Measurements from ENCODE around the gene SMIM30.
A peak's percentile ranks its signal among the peaks of the same experiment; 100 is the strongest.
"Not testable (repeated sequence)": the region's sequence is repeated elsewhere in the genome, so short reads cannot be mapped to it uniquely, and the experiment has no call there.

SMIM30 gene, protein sequence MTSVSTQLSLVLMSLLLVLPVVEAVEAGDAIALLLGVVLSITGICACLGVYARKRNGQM

DNA sequence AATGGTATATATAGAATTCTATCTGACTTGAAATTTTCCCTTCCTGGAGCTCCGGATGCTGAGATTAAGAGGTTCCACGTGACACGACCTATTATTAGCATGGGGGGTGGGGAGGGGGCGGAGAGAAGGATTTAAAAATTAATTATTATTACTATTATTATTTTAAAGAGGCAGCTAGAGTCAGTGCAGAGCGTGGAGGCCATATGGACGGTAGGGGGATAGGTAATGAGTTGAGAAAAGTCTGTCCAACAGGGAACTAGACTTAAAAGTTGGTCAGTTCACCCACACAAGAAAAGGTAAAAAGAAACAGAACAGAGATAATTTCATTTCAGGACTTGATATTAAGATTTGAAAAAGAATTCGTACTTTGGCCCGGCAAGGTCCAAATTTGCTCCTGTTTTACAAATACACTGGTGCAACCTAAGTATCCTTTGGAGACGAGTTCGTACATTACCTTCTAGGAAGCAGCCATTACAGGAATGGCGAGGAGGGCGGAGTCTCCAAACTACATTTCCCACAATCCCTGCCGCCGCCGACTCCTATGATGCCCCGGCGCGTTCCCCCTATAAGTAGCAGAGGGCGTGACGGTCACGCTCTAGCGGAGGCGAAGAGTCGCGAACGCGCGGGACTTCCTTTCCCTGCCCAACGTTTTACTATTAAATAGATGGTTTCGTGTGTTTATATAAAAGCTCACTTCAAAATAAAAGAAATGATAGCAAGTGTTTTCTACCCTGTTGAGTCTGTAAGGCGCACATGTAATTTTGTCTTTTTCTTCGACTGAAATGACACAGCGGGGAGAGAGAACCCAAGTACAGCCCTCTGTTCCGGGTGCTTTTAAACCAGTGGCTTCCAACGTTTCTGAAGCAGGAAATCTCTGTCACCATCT lies at the start of gene SMIM30:
Gene SMIM30, minus strand, starts transcription at position 481 of the 886 bp plus-strand sequence. CDS start 976 bp downstream, outside the sequence.
- peak; percentile 77 to 81 (median 80) for DNase-seq (ENCODE audit: low read depth in 3 of 3)

GRCh38 chr7:113166176-113166575 lies 47.8 kb upstream of the SMIM30 start:
- not testable (repeated sequence) for DNase-seq (ENCODE audit: low read depth in 3 of 3)

DNA sequence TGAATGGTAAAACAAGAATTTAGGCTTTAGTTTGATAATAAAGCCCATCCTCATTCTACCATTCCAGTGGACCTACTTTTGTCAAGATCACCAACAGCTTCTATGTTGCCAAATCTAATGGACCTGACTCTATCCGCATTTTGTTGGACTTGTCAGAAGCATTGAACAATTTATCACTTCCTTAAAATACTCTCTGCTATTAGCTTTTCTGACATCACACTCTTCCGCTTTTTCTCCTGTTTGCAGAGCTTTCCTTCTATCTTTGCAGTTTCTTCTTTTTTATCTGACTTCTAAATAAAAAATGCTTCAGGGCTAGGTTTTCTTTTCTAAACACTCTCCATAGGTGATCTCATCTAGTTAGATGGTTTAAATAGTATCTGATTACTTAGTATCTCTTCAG lies 42.7 kb upstream of the SMIM30 start:
- DNase-seq (ENCODE audit: low read depth in 3 of 3): no peak

DNA sequence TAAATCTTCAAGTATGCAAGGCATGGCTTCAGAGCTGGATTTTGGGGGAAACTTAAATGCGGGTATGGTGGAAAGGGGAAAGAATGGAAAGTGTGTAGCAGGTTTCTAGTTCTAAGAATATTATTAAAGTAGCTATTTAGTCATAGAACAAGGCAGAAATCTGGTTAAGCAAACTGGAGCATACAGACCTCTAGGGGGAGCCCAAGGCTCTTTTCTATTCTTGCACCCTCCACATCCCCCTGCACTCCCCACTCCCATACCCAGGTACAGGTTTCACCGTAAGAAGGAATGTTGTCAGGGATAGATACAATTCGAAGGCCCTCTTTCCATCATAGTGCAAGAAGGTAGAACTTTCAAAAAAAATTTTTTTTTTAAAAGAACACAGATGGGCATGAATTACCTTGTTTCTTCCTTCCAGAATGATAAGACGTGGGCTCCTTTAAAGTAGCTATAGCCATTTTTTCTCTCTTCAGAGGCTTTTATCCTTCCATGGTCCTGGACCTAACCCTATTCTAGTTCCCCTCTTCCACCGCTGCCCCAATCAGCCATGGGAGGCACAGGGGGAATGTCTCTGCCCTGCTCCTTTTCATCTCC lies 41.5 kb upstream of the SMIM30 start:
- DNase-seq (ENCODE audit: low read depth in 3 of 3): no peak

GRCh38 chr7:113158756-113159155 lies 40.4 kb upstream of the SMIM30 start:
- DNase-seq (ENCODE audit: low read depth in 3 of 3): no peak

GRCh38 chr7:113154117-113154516 lies 35.8 kb upstream of the SMIM30 start:
- no peak for DNase-seq (ENCODE audit: low read depth in 3 of 3)

DNA sequence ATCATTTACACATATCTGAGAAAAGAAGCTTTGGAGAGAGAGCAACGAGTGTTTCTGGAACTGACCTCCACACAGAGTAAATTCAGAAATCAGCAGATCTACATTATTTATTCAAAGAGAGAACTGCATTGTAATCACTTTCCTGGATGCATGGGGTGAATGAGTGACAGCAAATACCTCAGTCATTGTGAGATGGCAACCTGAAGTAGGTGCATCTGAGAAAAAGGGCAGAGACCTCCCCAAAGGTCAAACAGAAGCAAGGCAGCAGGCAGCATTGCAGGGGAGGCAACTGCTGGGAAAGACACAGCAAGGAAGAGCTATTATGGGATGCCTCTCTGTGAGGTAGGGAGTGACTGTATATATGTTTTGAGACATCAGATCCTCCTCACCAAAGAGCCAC lies 26.5 kb upstream of the SMIM30 start:
- DNase-seq (ENCODE audit: low read depth in 3 of 3): no peak

- DNase-seq (ENCODE audit: low read depth in 3 of 3): no peak
Measured at GRCh38 chr7:113143486-113144257, 25.3 kb upstream of the SMIM30 start.

DNA sequence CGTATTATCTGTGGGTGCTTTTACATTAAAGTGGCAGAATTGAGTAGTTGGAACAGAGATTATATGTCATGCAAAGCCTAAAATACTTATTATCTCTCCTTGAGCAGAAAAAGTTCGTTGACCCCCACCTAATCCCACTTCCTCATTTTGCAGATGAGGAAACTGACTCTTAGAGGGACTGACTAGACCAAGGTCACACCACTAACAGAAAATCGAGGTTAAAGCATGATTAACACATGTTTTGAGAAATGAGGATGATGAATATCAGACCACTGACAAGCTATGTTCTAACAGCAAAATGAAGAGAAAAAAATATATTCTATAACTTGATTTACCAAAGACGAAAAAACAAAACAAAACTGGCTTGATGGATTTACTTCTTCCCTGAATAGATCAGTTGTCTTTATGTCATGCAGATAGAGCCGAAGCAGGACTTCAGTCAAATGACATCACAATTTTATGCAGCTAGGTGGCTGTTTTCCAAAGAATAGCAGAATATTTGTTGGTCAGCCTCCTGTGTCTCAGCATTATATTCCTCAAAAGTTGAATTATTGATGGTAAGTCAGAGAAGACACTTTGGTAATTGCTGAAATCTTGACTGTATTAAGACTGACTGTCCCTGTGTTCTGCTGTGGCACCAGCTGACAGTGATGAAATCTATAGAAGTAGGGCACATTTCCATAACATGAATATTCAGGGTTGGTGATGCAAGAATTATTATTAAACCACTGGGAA lies 24.2 kb upstream of the SMIM30 start:
- DNase-seq (ENCODE audit: low read depth in 3 of 3): no peak

- DNase-seq (ENCODE audit: low read depth in 3 of 3): no peak
Measured at GRCh38 chr7:113141803-113142202, 23.4 kb upstream of the SMIM30 start.

DNA sequence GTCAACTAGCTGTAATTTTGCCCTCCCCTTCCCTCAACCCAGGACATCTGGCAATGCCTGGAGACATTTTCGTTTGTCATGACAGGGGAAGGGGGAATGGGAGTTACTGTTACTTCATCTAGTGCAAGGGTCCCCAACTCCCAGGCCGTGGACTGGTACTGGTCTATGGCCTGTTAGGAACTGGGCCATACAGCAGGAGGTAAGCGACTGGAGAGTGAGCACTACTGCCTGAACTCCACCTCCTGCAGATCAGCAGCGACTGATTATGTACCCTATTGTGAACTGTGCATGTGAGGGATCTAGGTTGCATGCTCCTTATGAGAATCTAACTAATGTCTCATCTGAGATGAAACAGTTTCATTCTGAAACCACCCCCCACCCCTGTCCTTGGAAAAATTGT lies 22.6 kb upstream of the SMIM30 start:
- no peak for DNase-seq (ENCODE audit: low read depth in 3 of 3)

GRCh38 chr7:113137241-113137640 lies 18.9 kb upstream of the SMIM30 start:
- no peak for DNase-seq (ENCODE audit: low read depth in 3 of 3)

DNA sequence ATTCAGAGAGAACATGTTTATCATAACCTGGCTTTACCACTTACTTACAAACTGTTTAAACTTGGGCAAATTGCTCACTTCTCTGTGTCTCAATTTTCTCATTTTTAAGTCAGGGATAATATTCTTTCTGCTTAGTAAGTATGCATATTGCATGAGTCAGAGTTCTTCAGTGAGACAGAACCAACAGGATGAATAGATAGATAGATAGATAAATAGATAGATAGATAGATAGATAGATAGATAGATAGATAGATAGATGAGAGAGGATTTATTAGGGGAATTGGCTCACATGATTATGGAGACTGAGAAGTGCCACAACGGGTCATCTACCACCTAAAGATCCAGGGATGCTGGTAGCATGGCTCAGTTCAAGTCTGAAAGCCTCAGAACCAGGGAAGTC lies 15.7 kb upstream of the SMIM30 start:
- no peak for DNase-seq (ENCODE audit: low read depth in 3 of 3)

- DNase-seq (ENCODE audit: low read depth in 3 of 3): no peak
Measured at GRCh38 chr7:113131367-113131766, 13.0 kb upstream of the SMIM30 start.

DNA sequence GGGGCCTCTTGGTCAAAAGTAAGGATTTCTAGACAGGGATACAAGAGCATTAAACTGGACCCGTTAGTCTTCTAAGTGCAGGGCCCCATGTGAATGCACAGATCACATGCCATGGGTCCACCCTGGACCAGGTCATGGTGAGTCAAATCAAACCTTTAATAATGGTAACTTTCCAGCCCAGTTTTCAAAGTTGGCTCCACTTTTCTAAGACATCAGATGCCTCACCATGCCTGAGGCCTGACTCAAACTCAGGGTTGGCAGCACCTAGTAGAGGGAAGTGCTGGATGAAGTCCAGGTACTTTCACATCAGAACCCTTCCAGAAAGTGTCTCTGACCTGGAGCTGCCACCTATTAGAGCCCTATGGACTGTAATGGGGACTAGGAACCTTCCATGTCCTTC lies 9.7 kb upstream of the SMIM30 start:
- no peak for DNase-seq (ENCODE audit: low read depth in 3 of 3)

DNA sequence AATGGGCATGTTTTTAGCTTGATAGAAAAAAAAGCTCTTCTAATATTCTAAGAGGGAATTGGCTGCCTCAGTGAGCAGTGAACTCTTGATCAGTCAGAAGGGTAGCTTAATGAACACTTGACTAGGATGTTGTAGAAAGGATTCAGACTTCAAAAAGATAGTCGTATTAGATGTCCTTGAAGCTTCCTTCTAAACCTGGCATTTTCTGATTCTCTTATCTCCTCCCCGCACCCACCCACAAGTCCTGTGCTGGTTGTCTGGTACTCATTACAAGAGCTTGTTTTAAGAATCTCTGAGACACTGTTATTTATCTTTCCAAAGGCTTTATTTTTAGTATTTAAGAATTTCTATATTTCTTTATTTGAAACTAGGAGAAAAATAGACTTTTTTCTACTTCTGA lies 7.4 kb upstream of the SMIM30 start:
- DNase-seq (ENCODE audit: low read depth in 3 of 3): no peak

- no peak for DNase-seq (ENCODE audit: low read depth in 3 of 3)
Measured at GRCh38 chr7:113122744-113123143, 4.4 kb upstream of the SMIM30 start.

- no peak for DNase-seq (ENCODE audit: low read depth in 3 of 3)
Measured at GRCh38 chr7:113120647-113121046, 2.3 kb upstream of the SMIM30 start.

GRCh38 chr7:113119429-113119828 lies 1.1 kb upstream of the SMIM30 start:
- no peak for DNase-seq (ENCODE audit: low read depth in 3 of 3)

GRCh38 chr7:113117374-113117774 lies 980 bp downstream of the SMIM30 start:
- not testable (repeated sequence) for DNase-seq (ENCODE audit: low read depth in 3 of 3)

DNA sequence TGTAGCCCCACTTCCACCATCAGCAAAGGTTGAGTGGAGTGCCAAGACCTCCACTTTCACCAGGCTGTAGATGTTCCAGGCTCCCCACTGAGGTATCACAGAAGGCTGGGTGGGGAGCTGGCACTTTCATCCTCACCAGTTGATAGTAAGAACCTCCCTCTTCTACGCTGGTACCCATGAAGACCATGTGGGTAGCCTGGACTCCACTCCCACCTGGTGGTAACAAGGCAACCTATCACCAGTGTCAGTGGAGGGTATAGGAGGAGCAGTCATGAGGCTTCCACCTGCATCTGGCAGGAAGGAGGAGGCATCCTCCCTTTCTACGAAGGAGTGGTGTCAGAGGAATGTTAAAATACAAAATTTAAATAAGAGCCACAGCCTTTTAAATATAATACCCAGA lies 4.4 kb downstream of the SMIM30 start:
- DNase-seq (ENCODE audit: low read depth in 3 of 3): no peak

GRCh38 chr7:113109718-113110117 lies 8.6 kb downstream of the SMIM30 start:
- DNase-seq (ENCODE audit: low read depth in 3 of 3): no peak

All from stimulated activated CD4-positive, alpha-beta T cell treated with anti-CD3 and anti-CD28 coated beads, TNF-alpha, amount 100 ng/mL, for 4 hours (primary cell).